Measurements from ENCODE around the gene HACD2.

Gene HACD2

DNA sequence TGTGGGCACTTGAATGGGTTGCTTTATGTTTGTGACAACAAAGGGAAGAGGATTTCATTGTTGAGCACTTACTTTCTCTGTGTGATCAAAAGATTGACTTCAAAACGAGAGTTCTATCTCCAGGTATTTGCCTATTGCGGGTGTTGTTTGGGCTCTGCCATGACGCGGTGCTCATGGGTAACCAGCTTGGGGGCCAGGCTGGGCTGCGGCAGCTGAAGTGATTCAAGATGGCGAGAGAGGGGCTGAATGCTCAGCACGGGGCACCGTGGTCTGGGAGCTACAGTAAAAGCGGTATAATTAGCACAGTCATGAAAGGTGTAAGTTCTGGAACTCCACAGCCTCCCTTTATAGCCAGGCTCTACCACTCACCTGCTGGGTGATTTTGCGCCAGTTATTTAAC lies 105.0 kb downstream of the HACD2 start:
- no peak for TF ChIP-seq CTCF (IDR thresholded peaks at IDR 0.05; ENCODE audit: control insufficient read depth, insufficient read depth, low read depth, low read length, missing control alignments)
- H3K4me3 ChIP-seq (ENCODE audit: control insufficient read depth, low read depth, low read length) = no peak overlapping the region
- DNase-seq (ENCODE audit: low read depth) = no peak

DNA sequence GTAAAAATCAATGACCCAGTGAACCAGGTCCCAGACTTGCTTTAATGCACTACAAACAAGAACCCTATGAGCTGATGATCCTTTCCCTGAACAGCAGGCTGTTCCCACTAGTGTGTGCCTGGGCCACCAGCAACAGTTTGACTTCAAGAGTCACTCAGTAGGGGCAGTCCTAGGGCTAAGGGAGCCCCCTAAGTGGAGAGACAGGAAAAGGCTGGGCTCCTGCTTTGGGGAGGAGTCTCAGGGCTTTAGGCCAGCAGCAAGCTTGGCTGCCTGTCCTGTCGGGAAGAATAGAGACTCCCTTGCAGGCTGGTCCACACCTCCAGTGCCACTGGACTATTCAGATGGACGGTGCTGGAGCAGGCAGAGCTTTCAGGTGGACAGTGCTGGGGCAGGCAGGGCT lies 106.5 kb downstream of the HACD2 start:
- no peak for DNase-seq (ENCODE audit: low read depth)
- no peak for TF ChIP-seq CTCF (IDR thresholded peaks at IDR 0.05; ENCODE audit: control insufficient read depth, insufficient read depth, low read depth, low read length, missing control alignments)

GRCh38 chr3:123476967-123477750 lies 107.7 kb downstream of the HACD2 start:
- DNase-seq (ENCODE audit: low read depth) = no peak
- H3K4me3 ChIP-seq (ENCODE audit: control insufficient read depth, low read depth, low read length) = no peak overlapping the region
- TF ChIP-seq CTCF (IDR thresholded peaks at IDR 0.05; ENCODE audit: control insufficient read depth, insufficient read depth, low read depth, low read length, missing control alignments) = no peak

More for the DNA sequence above, 106.5 kb downstream of the HACD2 start:
- no peak overlapping the region for H3K4me3 ChIP-seq (ENCODE audit: control insufficient read depth, low read depth, low read length)

DNA sequence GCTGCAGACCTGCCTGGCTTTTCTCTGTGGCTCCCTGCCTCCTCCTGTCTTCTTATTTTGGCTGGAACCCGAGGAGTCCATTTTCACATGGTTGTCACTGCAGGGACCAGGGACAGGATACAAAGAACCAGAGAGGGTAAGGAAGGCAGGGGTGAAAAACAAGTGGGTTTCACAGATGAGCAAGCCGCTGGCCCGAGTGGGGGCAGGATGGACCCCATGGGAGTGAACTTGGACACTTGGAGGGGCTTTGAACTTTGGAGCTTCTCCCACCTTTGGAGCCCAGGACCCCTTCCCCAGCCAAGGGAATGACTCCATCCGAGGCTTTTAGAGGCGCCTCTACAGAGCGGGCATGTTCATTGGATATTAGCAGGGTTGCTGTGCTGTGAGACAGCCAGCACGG lies 109.1 kb downstream of the HACD2 start:
- DNase-seq (ENCODE audit: low read depth) = no peak
- no peak for TF ChIP-seq CTCF (IDR thresholded peaks at IDR 0.05; ENCODE audit: control insufficient read depth, insufficient read depth, low read depth, low read length, missing control alignments)

GRCh38 chr3:123471106-123471505 lies 113.7 kb downstream of the HACD2 start:
- no peak for DNase-seq (ENCODE audit: low read depth)
- TF ChIP-seq CTCF (IDR thresholded peaks at IDR 0.05; ENCODE audit: control insufficient read depth, insufficient read depth, low read depth, low read length, missing control alignments) = no peak
- no peak overlapping the region for H3K4me3 ChIP-seq (ENCODE audit: control insufficient read depth, low read depth, low read length)

More for the DNA sequence above, 109.1 kb downstream of the HACD2 start:
- no peak overlapping the region for H3K4me3 ChIP-seq (ENCODE audit: control insufficient read depth, low read depth, low read length)

- no peak for DNase-seq (ENCODE audit: low read depth)
- H3K4me3 ChIP-seq (ENCODE audit: control insufficient read depth, low read depth, low read length) = no peak overlapping the region
- no peak for TF ChIP-seq CTCF (IDR thresholded peaks at IDR 0.05; ENCODE audit: control insufficient read depth, insufficient read depth, low read depth, low read length, missing control alignments)
These were observed 115.4 kb downstream of the HACD2 start for GRCh38 chr3:123469323-123469995.
